GM12892 (cell line): ENCODE data around the gene SPSB1.

Experiments used
- POLR2A ChIP-seq: IDR thresholded peaks from 2 replicates; pipeline ENCODE4 v1.6.1; 2011; ENCODE audit warnings: low read depth, low read length, control low read depth
- POLR2AphosphoS5 ChIP-seq: IDR thresholded peaks from 2 replicates; pipeline ENCODE4 v1.6.1; 2011; ENCODE audit warnings: low read depth, low read length, control low read depth

DNA sequence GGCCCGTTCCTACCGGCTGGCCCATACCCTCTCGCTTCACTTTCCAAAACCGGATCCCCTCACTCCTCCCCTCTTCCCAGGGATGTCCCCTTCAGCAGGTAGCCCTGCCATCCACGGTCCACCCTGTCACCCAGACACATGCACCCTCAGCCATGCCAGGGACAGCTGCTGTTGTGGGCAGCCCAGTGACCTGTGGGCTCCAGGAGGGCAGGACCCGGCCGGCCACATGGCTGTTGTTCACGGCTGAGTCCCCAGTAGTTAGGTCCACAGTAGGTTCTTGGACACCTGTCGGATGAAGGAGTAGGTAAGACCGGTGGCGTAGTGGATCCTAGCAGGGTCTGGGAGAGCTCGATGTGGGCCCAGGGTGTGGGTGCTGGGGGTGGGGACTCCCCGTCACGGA, 12.5 kb downstream of the SPSB1 start:
- TF ChIP-seq POLR2A (no peak), POLR2AphosphoS5 (no peak)
